Activated CD4-positive, alpha-beta T cell treated with anti-CD3 and anti-CD28 coated beads, Interleukin-2, amount 10 ng/mL, durations not matched to agents 24 days and 14 days (primary cell): Measurements from ENCODE around the gene SUPT6H. TPM values are rescaled to one million over a fixed set of nuclear protein-coding genes. Genes with fewer than 3 reads are reported as not detected.
"Not testable (repeated sequence)": the region's sequence is repeated elsewhere in the genome, so short reads cannot be mapped to it uniquely, and the experiment has no call there.

Experiments used
- DNase-seq: peaks from one replicate; pipeline ENCODE4 v3.0.0; 2022
- H3K27ac Mint-ChIP-seq: one replicate; pipeline ENCODE4 v1.8.0; 2022; ENCODE audit warnings: mild to moderate bottlenecking, mixed read lengths
- H3K27me3 Mint-ChIP-seq: one replicate; pipeline ENCODE4 v1.8.0; 2022; ENCODE audit warnings: mixed read lengths
- H3K36me3 Mint-ChIP-seq: one replicate; pipeline ENCODE4 v1.8.0; 2022; ENCODE audit warnings: low read depth, mild to moderate bottlenecking, mixed read lengths
- H3K4me1 Mint-ChIP-seq: one replicate; pipeline ENCODE4 v1.8.0; 2021; ENCODE audit warnings: mixed read lengths
- H3K4me3 Mint-ChIP-seq: one replicate; pipeline ENCODE4 v1.8.0; 2022; ENCODE audit warnings: mild to moderate bottlenecking, moderate library complexity, mixed read lengths
- H3K9me3 Mint-ChIP-seq: one replicate; pipeline ENCODE4 v1.8.0; 2021; ENCODE audit warnings: mixed read lengths
- intact Hi-C: fragments of 100-400 bp; cut with micrococcal nuclease; formaldehyde crosslinking; loops from one replicate; pipeline ENCODE4 v1.15.1; 2023
- total RNA-seq: library from RNA; stranded (reverse); gene quantifications from 2 replicates; pipeline ENCODE4 v1.2.3, GENCODE V29; 2022

Gene SUPT6H
- total RNA-seq, 1 donor from 2014 or later: 108 TPM

GRCh38 chr17:28634206-28634865, 27.7 kb upstream of the SUPT6H start:
- Mint-ChIP-seq H3K9me3 (no peaks in the 10 kb centered on the region), H3K4me1 (peaks cover 11% of the 10 kb centered on the region), H3K4me3 (no peak overlapping the region), H3K36me3 (peaks cover 81% of the 10 kb centered on the region), H3K27ac (no peak overlapping the region), H3K27me3 (no peaks in the 10 kb centered on the region)
- intact Hi-C loops: no loop called here
- no peak for DNase-seq

GRCh38 chr17:28635506-28635905, 26.5 kb upstream of the SUPT6H start:
- intact Hi-C loops: no loop called here

GRCh38 chr17:28641579-28641978, 20.4 kb upstream of the SUPT6H start:
- Mint-ChIP-seq H3K4me3 (no peak overlapping the region), H3K27ac (no peak overlapping the region), H3K27me3 (no peaks in the 10 kb centered on the region), H3K4me1 (peaks cover 36% of the 10 kb centered on the region), H3K9me3 (no peaks in the 10 kb centered on the region), H3K36me3 (peaks cover 65% of the 10 kb centered on the region)
- DNase-seq: no peak
- intact Hi-C loops: loop anchor here (5.0 to 10.0 kb wide), 2 partner anchors 89 to 473 kb away; partner anchors contain the start of gene UNC119

More at GRCh38 chr17:28635506-28635905, 26.5 kb upstream of the SUPT6H start:
- Mint-ChIP-seq H3K27ac (no peak overlapping the region), H3K4me1 (peaks cover 13% of the 10 kb centered on the region), H3K4me3 (no peak overlapping the region), H3K27me3 (no peaks in the 10 kb centered on the region), H3K9me3 (no peaks in the 10 kb centered on the region), H3K36me3 (peaks cover 84% of the 10 kb centered on the region)
- DNase-seq: no peak

GRCh38 chr17:28643983-28644786, 17.8 kb upstream of the SUPT6H start:
- H3K27ac Mint-ChIP-seq: peak overlapping the region; percentile 91
- H3K4me3 Mint-ChIP-seq: peak overlapping the region; percentile 93
- H3K36me3 Mint-ChIP-seq: peaks cover 58% of the 10 kb centered on the region
- H3K27me3 Mint-ChIP-seq: no peaks in the 10 kb centered on the region
- DNase-seq: peak; percentile 81
- H3K4me1 Mint-ChIP-seq: peaks cover 36% of the 10 kb centered on the region
- H3K9me3 Mint-ChIP-seq: no peaks in the 10 kb centered on the region
- intact Hi-C loops: loop anchor here (2.0 to 10.0 kb wide), 3 partner anchors 67 to 471 kb away; partner anchors contain the start of genes PROCA1 and UNC119

- peaks cover 52% of the 10 kb centered on the region for H3K36me3 Mint-ChIP-seq
- H3K4me3 Mint-ChIP-seq: peak within 1 kb of the TSS; percentile 93
- H3K4me1 Mint-ChIP-seq: peaks cover 36% of the 10 kb centered on the region
- intact Hi-C loops: loop anchor here (1.0 to 10.0 kb wide), 6 partner anchors 16 to 470 kb away; partner anchors contain the start of genes PROCA1, RPL23A, SDF2 and SPAG5
- no peaks in the 10 kb centered on the region for H3K9me3 Mint-ChIP-seq
- peak; percentile 99 for DNase-seq
- peak within 1 kb of the TSS; percentile 91 for H3K27ac Mint-ChIP-seq
- no peaks in the 10 kb centered on the region for H3K27me3 Mint-ChIP-seq
These were observed 17.0 kb upstream of the SUPT6H start, which contains the start of gene BLTP2 for GRCh38 chr17:28644787-28645575. Gene BLTP2 (minus strand): TSS chr17:28645158. CDS start chr17:28645056, 102 bp downstream.

- H3K4me1 Mint-ChIP-seq: peaks cover 33% of the 10 kb centered on the region
- intact Hi-C loops: loop anchor here (1.0 to 10.0 kb wide), 5 partner anchors 16 to 469 kb away; partner anchors contain the start of genes PROCA1, RPL23A, SDF2 and SPAG5
- peak overlapping the region; percentile 93 for H3K4me3 Mint-ChIP-seq
- H3K27me3 Mint-ChIP-seq: no peaks in the 10 kb centered on the region
- H3K36me3 Mint-ChIP-seq: peaks cover 48% of the 10 kb centered on the region
- peak overlapping the region; percentile 85 for H3K27ac Mint-ChIP-seq
- H3K9me3 Mint-ChIP-seq: no peaks in the 10 kb centered on the region
- no peak for DNase-seq
These were observed 16.4 kb upstream of the SUPT6H start for GRCh38 chr17:28645576-28645939.

- Mint-ChIP-seq H3K27ac (peak overlapping the region; percentile 85), H3K36me3 (peaks cover 48% of the 10 kb centered on the region), H3K4me3 (peak overlapping the region; percentile 93), H3K4me1 (peaks cover 33% of the 10 kb centered on the region), H3K27me3 (no peaks in the 10 kb centered on the region), H3K9me3 (no peaks in the 10 kb centered on the region)
- DNase-seq: peak; percentile 68
- intact Hi-C loops: loop anchor here (10.0 kb wide), 1 partner anchor 469 kb away; no protein-coding TSS in a partner anchor
These were observed 15.8 kb upstream of the SUPT6H start for GRCh38 chr17:28646039-28646754.

- no peak overlapping the region for H3K4me3 Mint-ChIP-seq
- peaks cover 34% of the 10 kb centered on the region for H3K36me3 Mint-ChIP-seq
- intact Hi-C loops: loop anchor here (10.0 kb wide), 1 partner anchor 466 kb away; no protein-coding TSS in a partner anchor
- no peak overlapping the region for H3K27ac Mint-ChIP-seq
- no peaks in the 10 kb centered on the region for H3K9me3 Mint-ChIP-seq
- no peaks in the 10 kb centered on the region for H3K27me3 Mint-ChIP-seq
- H3K4me1 Mint-ChIP-seq: peaks cover 26% of the 10 kb centered on the region
- no peak for DNase-seq
These were observed 13.3 kb upstream of the SUPT6H start for GRCh38 chr17:28648698-28649097.

- intact Hi-C loops: no loop called here
- peaks cover 33% of the 10 kb centered on the region for H3K36me3 Mint-ChIP-seq
- peaks cover 4% of the 10 kb centered on the region for H3K4me1 Mint-ChIP-seq
- no peak for DNase-seq
- no peak overlapping the region for H3K4me3 Mint-ChIP-seq
- no peaks in the 10 kb centered on the region for H3K9me3 Mint-ChIP-seq
- no peak overlapping the region for H3K27ac Mint-ChIP-seq
- H3K27me3 Mint-ChIP-seq: no peaks in the 10 kb centered on the region
These were observed 6.8 kb upstream of the SUPT6H start for GRCh38 chr17:28655160-28655559.

GRCh38 chr17:28657756-28658155, 4.2 kb upstream of the SUPT6H start:
- H3K4me1 Mint-ChIP-seq: peaks cover 16% of the 10 kb centered on the region
- intact Hi-C loops: no loop called here
- H3K9me3 Mint-ChIP-seq: no peaks in the 10 kb centered on the region
- no peak overlapping the region for H3K4me3 Mint-ChIP-seq
- H3K27ac Mint-ChIP-seq: no peak overlapping the region
- no peaks in the 10 kb centered on the region for H3K27me3 Mint-ChIP-seq
- peaks cover 43% of the 10 kb centered on the region for H3K36me3 Mint-ChIP-seq
- DNase-seq: no peak

- DNase-seq, H3K27ac Mint-ChIP-seq, H3K27me3 Mint-ChIP-seq, H3K4me3 Mint-ChIP-seq, intact Hi-C loops, H3K9me3 Mint-ChIP-seq: not testable (repeated sequence)
- H3K36me3 Mint-ChIP-seq: peaks cover 45% of the 10 kb centered on the region
- peaks cover 20% of the 10 kb centered on the region for H3K4me1 Mint-ChIP-seq
These were observed 3.7 kb upstream of the SUPT6H start for GRCh38 chr17:28658342-28658741.

- H3K27me3 Mint-ChIP-seq, DNase-seq, H3K4me3 Mint-ChIP-seq, H3K9me3 Mint-ChIP-seq, intact Hi-C loops, H3K27ac Mint-ChIP-seq: not testable (repeated sequence)
- Mint-ChIP-seq H3K4me1 (peaks cover 24% of the 10 kb centered on the region), H3K36me3 (peaks cover 49% of the 10 kb centered on the region)
These were observed 3.1 kb upstream of the SUPT6H start for GRCh38 chr17:28658766-28659496.
